Liver (tissue), 9 donors: ENCODE measurements around the gene TOR1AIP1. TPM values are rescaled to one million over a fixed set of nuclear protein-coding genes. Genes with fewer than 3 reads are reported as not detected.
A peak's percentile ranks its signal among the peaks of the same experiment; 100 is the strongest.

Experiments used
- DNase-seq: peaks from one replicate; pipeline ENCODE4 v3.0.0-alpha.2; 2017; ENCODE audit warnings: low spot score
- H3K27ac ChIP-seq, 2 donors: one replicate each; pipeline ENCODE4 v1.7.0; 2013; ENCODE audit warnings: inconsistent platforms in 2 of 2, low read length in 2 of 2, control low read depth in 1 of 2, low read depth in 1 of 2, mild to moderate bottlenecking in 1 of 2
- H3K27me3 ChIP-seq, 4 donors: one replicate each; pipeline versions ENCODE4 v1.6.1 to v1.7.0; 2013; ENCODE audit warnings: low read length in 3 of 4, inconsistent platforms in 1 of 4, mild to moderate bottlenecking in 1 of 4, moderate library complexity in 1 of 4; ENCODE audit not compliant: control insufficient read depth in 4 of 4, insufficient read depth in 4 of 4
- H3K36me3 ChIP-seq, 4 donors: one replicate each; pipeline versions ENCODE4 v1.6.1 to v1.7.0; 2013; ENCODE audit warnings: low read length in 3 of 4, mild to moderate bottlenecking in 3 of 4, low read depth in 1 of 4, moderate library complexity in 1 of 4; ENCODE audit not compliant: control insufficient read depth in 4 of 4, insufficient read depth in 3 of 4
- H3K4me1 ChIP-seq, 4 donors: one replicate each; pipeline versions ENCODE4 v1.6.1 to v1.7.0; 2013; ENCODE audit warnings: low read length in 3 of 4, mild to moderate bottlenecking in 3 of 4, moderate library complexity in 1 of 4; ENCODE audit not compliant: control insufficient read depth in 4 of 4, insufficient read depth in 4 of 4
- H3K4me3 ChIP-seq, 3 donors: one replicate each; pipeline versions ENCODE4 v1.6.1 to v1.7.0; 2013; ENCODE audit warnings: low read length in 3 of 3, control low read depth in 1 of 3, low read depth in 1 of 3, mild to moderate bottlenecking in 1 of 3
- H3K9ac ChIP-seq, 2 donors: one replicate each; pipeline ENCODE4 v1.7.0; 2013; ENCODE audit warnings: low read length in 2 of 2, mild to moderate bottlenecking in 2 of 2, moderate library complexity in 2 of 2, control low read depth in 1 of 2, low read depth in 1 of 2
- H3K9me3 ChIP-seq, 4 donors: one replicate each; pipeline versions ENCODE4 v1.6.1 to v1.7.0; 2013; ENCODE audit warnings: low read length in 3 of 4; ENCODE audit not compliant: control insufficient read depth in 4 of 4
- EGR1 ChIP-seq, 2 donors: IDR thresholded peaks; 2 replicates each; pipeline ENCODE4 v1.6.1; 2016 to 2018; ENCODE audit warnings: antibody characterized with exemption in 2 of 2, low read depth in 2 of 2
- FOXA1 ChIP-seq: IDR thresholded peaks from 2 replicates; pipeline ENCODE4 v1.6.1; 2016; ENCODE audit warnings: antibody characterized with exemption
- GABPA ChIP-seq, 2 donors: IDR thresholded peaks in 1 of 2; conservative IDR thresholded peaks in 1 of 2; 2 replicates each; pipeline ENCODE4 v1.6.1; 2016; ENCODE audit warnings: antibody characterized with exemption in 2 of 2, mild to moderate bottlenecking in 1 of 2, moderate library complexity in 1 of 2
- HNF4A ChIP-seq, 2 donors: conservative IDR thresholded peaks; 2 replicates each; pipeline ENCODE4 v1.6.1; 2016; ENCODE audit warnings: antibody characterized with exemption in 2 of 2, mild to moderate bottlenecking in 2 of 2
- JUND ChIP-seq, 2 donors: IDR thresholded peaks; 2 replicates each; pipeline ENCODE4 v1.6.1; 2016; ENCODE audit warnings: antibody characterized with exemption in 2 of 2
- MAX ChIP-seq: IDR thresholded peaks from 2 replicates; pipeline ENCODE4 v1.6.1; 2016; ENCODE audit warnings: antibody characterized with exemption
- RAD21 ChIP-seq, 2 donors: IDR thresholded peaks; 2 replicates each; pipeline ENCODE4 v1.6.1; 2016; ENCODE audit warnings: antibody characterized with exemption in 2 of 2, mild to moderate bottlenecking in 2 of 2
- RXRA ChIP-seq, 2 donors: IDR thresholded peaks; 2 replicates each; pipeline ENCODE4 v1.6.1; 2017 to 2018; ENCODE audit warnings: antibody characterized with exemption in 2 of 2, mild to moderate bottlenecking in 1 of 2
- SP1 ChIP-seq: IDR thresholded peaks from 2 replicates; pipeline ENCODE4 v1.6.1; 2018; ENCODE audit warnings: antibody characterized with exemption, mild to moderate bottlenecking
- TAF1 ChIP-seq: conservative IDR thresholded peaks from 2 replicates; pipeline ENCODE4 v1.6.1; 2016; ENCODE audit warnings: antibody characterized with exemption, mild to moderate bottlenecking
- YY1 ChIP-seq: IDR thresholded peaks from 2 replicates; pipeline ENCODE4 v1.6.1; 2016; ENCODE audit warnings: antibody characterized with exemption, mild to moderate bottlenecking
- WGBS: extraction: QIAGEN DNeasy Blood & Tissue Kit; methylation state at CpG from one replicate; pipeline ENCODE4 v1.1.7; 2013; 5-methylcytosine and 5-hydroxymethylcytosine counted together
- polyA plus RNA-seq, 2 donors: library from polyadenylated mRNA; stranded (reverse) in 1 of 2; unstranded in 1 of 2; fragments of 200-250 nt in 1 of 2; fragments of >200 nt in 1 of 2; fragmentation: Nextera tagmentation in 1 of 2; extraction: Ambion mirVana in 1 of 2; gene quantifications; one replicate each; pipeline versions ENCODE4 v1.2.1 to v1.2.3, GENCODE V29; 2013 to 2015
- total RNA-seq, 2 donors: library from RNA; depleted of rRNA; stranded (reverse); fragments of >200 nt; gene quantifications; one replicate each; pipeline ENCODE4 v1.2.3, GENCODE V29; 2014
- TF ChIP-seq, protein P1 (sequence below): IDR thresholded peaks from 2 replicates; pipeline ENCODE4 v1.6.1; 2016; ENCODE audit warnings: antibody characterized with exemption
- TF ChIP-seq, protein P2 (sequence below): IDR thresholded peaks from 2 replicates; pipeline ENCODE4 v1.6.1; 2016; ENCODE audit warnings: antibody characterized with exemption, mild to moderate bottlenecking
- TF ChIP-seq, protein P3 (sequence below): fragments of 150-350 bp; IDR thresholded peaks from 2 replicates; pipeline ENCODE4 v1.5.1; 2017; ENCODE audit warnings: improper control_type of control experiment, low read depth, low read length; ENCODE audit not compliant: missing input control
- TF ChIP-seq, protein P4 (sequence below): IDR thresholded peaks from 2 replicates; pipeline ENCODE4 v1.6.1; 2016; ENCODE audit warnings: antibody characterized with exemption
- donor health status: healthy.
- donor health status: healthy.
- donor health status: healthy.
- donor health status: healthy.
- donor health status: healthy.

The TOR1AIP1 gene
- total and polyA plus RNA-seq, 4 donors: 7.1 to 21.3 (median 16.7) TPM

DNA sequence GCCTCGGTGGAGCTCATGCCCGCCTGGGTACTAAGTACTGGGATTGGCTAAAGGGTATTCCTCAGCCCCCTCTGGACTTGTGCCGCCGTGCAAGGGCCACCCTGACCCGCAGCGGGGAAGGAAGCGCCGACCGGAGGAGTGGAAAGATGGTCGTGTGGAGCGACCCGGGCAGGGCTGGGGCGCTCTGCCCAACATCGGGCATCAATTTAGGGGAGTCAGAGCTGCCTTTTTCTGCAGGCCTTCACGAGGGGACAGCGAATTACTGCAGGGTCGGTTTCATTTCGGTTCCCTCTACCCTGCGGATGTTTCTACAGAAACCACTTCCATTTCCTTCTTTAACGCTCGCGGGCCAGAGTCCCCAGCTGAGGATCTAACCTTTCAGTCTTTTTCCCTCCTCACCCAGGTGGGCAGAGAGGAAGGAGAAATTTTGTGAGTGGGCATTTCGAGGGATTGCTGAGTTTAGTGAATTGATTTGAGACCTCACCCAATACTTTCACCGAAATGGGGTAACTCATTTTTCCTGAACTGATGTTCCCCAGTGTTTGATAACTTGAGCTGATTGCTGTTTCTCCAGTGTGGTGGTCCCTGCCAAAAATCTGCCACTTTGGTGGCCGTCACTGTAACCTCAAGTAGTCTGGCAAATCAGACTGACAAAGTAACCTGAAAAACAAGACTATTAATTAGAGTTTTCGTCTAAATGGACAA lies 1.1 kb downstream of the TOR1AIP1 start:
- under 1% methylated on average over 26 of the region's 26 CpGs for WGBS
- peaks cover 0 to 14% (median 11%) of the 10 kb centered on the region in 4 donors for H3K36me3 ChIP-seq
- peaks cover 6 to 39% (median 26%) of the 10 kb centered on the region in 4 donors for H3K4me1 ChIP-seq
- peak overlapping the region; percentile 99 for H3K27ac ChIP-seq
- H3K27me3 ChIP-seq: no peaks in the 10 kb centered on the region
- H3K9ac ChIP-seq: peak overlapping the region; percentile 51 to 75
- TF ChIP-seq YY1 (no peak), FOXA1 (no peak), RXRA (IDR thresholded peaks at IDR 0.05) (no peak), JUND (IDR thresholded peaks at IDR 0.05) (no peak), HNF4A (conservative IDR thresholded peaks at IDR 0.05) (no peak), MAX (no peak), EGR1 (IDR thresholded peaks at IDR 0.05; ENCODE audit: low read depth in 2 of 2) (no peak), RAD21 (IDR thresholded peaks at IDR 0.05) (no peak), GABPA (IDR thresholded peaks at IDR 0.05 in 1 of 2, conservative IDR thresholded peaks at IDR 0.05 in 1 of 2) (no peak), TAF1 (no peak), SP1 (no peak)
- TF ChIP-seq, protein P1, sequence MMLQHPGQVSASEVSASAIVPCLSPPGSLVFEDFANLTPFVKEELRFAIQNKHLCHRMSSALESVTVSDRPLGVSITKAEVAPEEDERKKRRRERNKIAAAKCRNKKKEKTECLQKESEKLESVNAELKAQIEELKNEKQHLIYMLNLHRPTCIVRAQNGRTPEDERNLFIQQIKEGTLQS: no peak
- TF ChIP-seq, protein P2, sequence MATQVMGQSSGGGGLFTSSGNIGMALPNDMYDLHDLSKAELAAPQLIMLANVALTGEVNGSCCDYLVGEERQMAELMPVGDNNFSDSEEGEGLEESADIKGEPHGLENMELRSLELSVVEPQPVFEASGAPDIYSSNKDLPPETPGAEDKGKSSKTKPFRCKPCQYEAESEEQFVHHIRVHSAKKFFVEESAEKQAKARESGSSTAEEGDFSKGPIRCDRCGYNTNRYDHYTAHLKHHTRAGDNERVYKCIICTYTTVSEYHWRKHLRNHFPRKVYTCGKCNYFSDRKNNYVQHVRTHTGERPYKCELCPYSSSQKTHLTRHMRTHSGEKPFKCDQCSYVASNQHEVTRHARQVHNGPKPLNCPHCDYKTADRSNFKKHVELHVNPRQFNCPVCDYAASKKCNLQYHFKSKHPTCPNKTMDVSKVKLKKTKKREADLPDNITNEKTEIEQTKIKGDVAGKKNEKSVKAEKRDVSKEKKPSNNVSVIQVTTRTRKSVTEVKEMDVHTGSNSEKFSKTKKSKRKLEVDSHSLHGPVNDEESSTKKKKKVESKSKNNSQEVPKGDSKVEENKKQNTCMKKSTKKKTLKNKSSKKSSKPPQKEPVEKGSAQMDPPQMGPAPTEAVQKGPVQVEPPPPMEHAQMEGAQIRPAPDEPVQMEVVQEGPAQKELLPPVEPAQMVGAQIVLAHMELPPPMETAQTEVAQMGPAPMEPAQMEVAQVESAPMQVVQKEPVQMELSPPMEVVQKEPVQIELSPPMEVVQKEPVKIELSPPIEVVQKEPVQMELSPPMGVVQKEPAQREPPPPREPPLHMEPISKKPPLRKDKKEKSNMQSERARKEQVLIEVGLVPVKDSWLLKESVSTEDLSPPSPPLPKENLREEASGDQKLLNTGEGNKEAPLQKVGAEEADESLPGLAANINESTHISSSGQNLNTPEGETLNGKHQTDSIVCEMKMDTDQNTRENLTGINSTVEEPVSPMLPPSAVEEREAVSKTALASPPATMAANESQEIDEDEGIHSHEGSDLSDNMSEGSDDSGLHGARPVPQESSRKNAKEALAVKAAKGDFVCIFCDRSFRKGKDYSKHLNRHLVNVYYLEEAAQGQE: no peak
- TF ChIP-seq, protein P3, sequence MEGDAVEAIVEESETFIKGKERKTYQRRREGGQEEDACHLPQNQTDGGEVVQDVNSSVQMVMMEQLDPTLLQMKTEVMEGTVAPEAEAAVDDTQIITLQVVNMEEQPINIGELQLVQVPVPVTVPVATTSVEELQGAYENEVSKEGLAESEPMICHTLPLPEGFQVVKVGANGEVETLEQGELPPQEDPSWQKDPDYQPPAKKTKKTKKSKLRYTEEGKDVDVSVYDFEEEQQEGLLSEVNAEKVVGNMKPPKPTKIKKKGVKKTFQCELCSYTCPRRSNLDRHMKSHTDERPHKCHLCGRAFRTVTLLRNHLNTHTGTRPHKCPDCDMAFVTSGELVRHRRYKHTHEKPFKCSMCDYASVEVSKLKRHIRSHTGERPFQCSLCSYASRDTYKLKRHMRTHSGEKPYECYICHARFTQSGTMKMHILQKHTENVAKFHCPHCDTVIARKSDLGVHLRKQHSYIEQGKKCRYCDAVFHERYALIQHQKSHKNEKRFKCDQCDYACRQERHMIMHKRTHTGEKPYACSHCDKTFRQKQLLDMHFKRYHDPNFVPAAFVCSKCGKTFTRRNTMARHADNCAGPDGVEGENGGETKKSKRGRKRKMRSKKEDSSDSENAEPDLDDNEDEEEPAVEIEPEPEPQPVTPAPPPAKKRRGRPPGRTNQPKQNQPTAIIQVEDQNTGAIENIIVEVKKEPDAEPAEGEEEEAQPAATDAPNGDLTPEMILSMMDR: no peak
- TF ChIP-seq, protein P4, sequence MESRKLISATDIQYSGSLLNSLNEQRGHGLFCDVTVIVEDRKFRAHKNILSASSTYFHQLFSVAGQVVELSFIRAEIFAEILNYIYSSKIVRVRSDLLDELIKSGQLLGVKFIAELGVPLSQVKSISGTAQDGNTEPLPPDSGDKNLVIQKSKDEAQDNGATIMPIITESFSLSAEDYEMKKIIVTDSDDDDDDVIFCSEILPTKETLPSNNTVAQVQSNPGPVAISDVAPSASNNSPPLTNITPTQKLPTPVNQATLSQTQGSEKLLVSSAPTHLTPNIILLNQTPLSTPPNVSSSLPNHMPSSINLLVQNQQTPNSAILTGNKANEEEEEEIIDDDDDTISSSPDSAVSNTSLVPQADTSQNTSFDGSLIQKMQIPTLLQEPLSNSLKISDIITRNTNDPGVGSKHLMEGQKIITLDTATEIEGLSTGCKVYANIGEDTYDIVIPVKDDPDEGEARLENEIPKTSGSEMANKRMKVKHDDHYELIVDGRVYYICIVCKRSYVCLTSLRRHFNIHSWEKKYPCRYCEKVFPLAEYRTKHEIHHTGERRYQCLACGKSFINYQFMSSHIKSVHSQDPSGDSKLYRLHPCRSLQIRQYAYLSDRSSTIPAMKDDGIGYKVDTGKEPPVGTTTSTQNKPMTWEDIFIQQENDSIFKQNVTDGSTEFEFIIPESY: no peak
- H3K9me3 ChIP-seq: no peaks in the 10 kb centered on the region
- peak overlapping the region; percentile 79 to 88 (median 80) for H3K4me3 ChIP-seq
- DNase-seq: no peak
